Gastroesophageal sphincter (tissue), 4 donors: Measurements from ENCODE around the gene UMOD. TPM values are rescaled to one million over a fixed set of nuclear protein-coding genes. Genes with fewer than 3 reads are reported as not detected.
"Not testable (repeated sequence)": the region's sequence is repeated elsewhere in the genome, so short reads cannot be mapped to it uniquely, and the experiment has no call there.

Source experiments
- ATAC-seq: fragments of 150-250 bp; one replicate; pipeline ENCODE4 v1.9.1; 2016; ENCODE audit warnings: mild to moderate bottlenecking, moderate library complexity
- H3K27ac ChIP-seq, 4 donors: fragments of 200-600 bp; sonication (generic) in 3 of 4; 1 replicate in 3 of 4; 2 replicates in 1 of 4; pipeline ENCODE4 v1.5.1; 2016 to 2019
- H3K27me3 ChIP-seq: fragments of 200-600 bp; sonication (generic); one replicate; pipeline ENCODE4 v1.5.1; 2019
- H3K36me3 ChIP-seq, 2 donors: fragments of 200-600 bp; sonication (generic); one replicate each; pipeline ENCODE4 v1.5.1; 2019; ENCODE audit warnings: control low read depth in 1 of 2
- H3K4me1 ChIP-seq, 3 donors: fragments of 200-600 bp; sonication (generic); 1 replicate in 2 of 3; 2 replicates in 1 of 3; pipeline ENCODE4 v1.5.1; 2016 to 2019; ENCODE audit warnings: control low read depth in 2 of 3
- H3K4me3 ChIP-seq, 2 donors: fragments of 200-600 bp; sonication (generic); one replicate each; pipeline ENCODE4 v1.5.1; 2019; ENCODE audit warnings: mild to moderate bottlenecking in 1 of 2, moderate library complexity in 1 of 2
- H3K9me3 ChIP-seq, 3 donors: fragments of 200-600 bp; sonication (generic); one replicate each; pipeline ENCODE4 v1.5.1; 2017 to 2019; ENCODE audit warnings: control low read depth in 2 of 3
- EP300 ChIP-seq: sonication (generic); formaldehyde crosslinking; IDR thresholded peaks from one replicate; pipeline ENCODE4 v1.6.1; 2017; ENCODE audit warnings: antibody characterized with exemption, mild to moderate bottlenecking
- POLR2A ChIP-seq, 2 donors: fragments of 450-650 bp; IDR thresholded peaks; one replicate each; pipeline ENCODE4 v1.6.1; 2017; ENCODE audit warnings: antibody characterized with exemption in 2 of 2, mild to moderate bottlenecking in 2 of 2, moderate library complexity in 1 of 2
- POLR2AphosphoS5 ChIP-seq: sonication (generic); formaldehyde crosslinking; IDR thresholded peaks from one replicate; pipeline ENCODE4 v1.6.1; 2017; ENCODE audit warnings: antibody characterized with exemption
- WGBS, 2 donors: methylation state at CpG; one replicate each; pipeline ENCODE4 v1.1.5; 2018; ENCODE audit warnings: low coverage in 1 of 2; 5-methylcytosine and 5-hydroxymethylcytosine counted together
- total RNA-seq, 4 donors: library from RNA; depleted of rRNA; stranded (reverse); fragments of >200 nt; gene quantifications; one replicate each; pipeline ENCODE4 v1.1.0, GENCODE V29; 2016
- TF ChIP-seq, protein P1 (sequence below), 4 experiments: fragments of 200-600 bp in 2 of 4; fragments of 450-650 bp in 2 of 4; sonication (generic) in 1 of 4; IDR thresholded peaks; one replicate each; pipeline ENCODE4 v1.5.1; 2017 to 2019; ENCODE audit warnings: antibody characterized with exemption in 4 of 4, mild to moderate bottlenecking in 2 of 4, moderate library complexity in 2 of 4

The UMOD gene
- total RNA-seq, 4 donors from 2014 or later, result not detected

DNA sequence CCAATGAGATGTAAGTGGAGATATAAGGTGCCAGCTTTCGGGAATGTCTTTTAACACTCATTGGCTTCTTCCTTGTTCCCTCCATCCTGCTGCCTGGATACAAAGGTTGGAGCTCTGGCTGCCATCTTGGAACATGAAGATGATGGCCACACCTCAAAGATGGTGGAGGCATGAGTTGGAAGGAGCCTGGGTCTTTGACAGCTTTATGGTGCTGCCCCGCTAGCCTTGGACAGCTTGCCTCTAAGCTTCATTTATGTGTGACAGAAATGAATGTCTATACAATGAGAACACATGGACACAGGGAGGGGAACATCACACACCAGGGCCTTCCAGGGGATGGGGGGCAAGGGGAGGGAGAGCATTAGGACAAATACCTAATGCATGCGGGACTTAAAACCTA, 38.8 kb downstream of the UMOD start:
- H3K36me3 ChIP-seq, result no peaks in the 10 kb centered on the region
- no peaks in the 10 kb centered on the region for H3K9me3 ChIP-seq
- H3K27me3 ChIP-seq, result peaks cover 12% of the 10 kb centered on the region
- H3K4me1 ChIP-seq, result no peaks in the 10 kb centered on the region
- no peak for TF ChIP-seq POLR2AphosphoS5
- TF ChIP-seq EP300, result no peak
- TF ChIP-seq POLR2A (IDR thresholded peaks at IDR 0.05), result no peak
- TF ChIP-seq, protein P1, sequence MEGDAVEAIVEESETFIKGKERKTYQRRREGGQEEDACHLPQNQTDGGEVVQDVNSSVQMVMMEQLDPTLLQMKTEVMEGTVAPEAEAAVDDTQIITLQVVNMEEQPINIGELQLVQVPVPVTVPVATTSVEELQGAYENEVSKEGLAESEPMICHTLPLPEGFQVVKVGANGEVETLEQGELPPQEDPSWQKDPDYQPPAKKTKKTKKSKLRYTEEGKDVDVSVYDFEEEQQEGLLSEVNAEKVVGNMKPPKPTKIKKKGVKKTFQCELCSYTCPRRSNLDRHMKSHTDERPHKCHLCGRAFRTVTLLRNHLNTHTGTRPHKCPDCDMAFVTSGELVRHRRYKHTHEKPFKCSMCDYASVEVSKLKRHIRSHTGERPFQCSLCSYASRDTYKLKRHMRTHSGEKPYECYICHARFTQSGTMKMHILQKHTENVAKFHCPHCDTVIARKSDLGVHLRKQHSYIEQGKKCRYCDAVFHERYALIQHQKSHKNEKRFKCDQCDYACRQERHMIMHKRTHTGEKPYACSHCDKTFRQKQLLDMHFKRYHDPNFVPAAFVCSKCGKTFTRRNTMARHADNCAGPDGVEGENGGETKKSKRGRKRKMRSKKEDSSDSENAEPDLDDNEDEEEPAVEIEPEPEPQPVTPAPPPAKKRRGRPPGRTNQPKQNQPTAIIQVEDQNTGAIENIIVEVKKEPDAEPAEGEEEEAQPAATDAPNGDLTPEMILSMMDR (IDR thresholded peaks at IDR 0.05), result no peak
- WGBS, 2 donors, result 85 to 91% methylated on average over 2 to 3 of the region's 3 CpGs
- no peak overlapping the region for H3K4me3 ChIP-seq
- no peak for ATAC-seq
- H3K27ac ChIP-seq, result no peak overlapping the region

DNA sequence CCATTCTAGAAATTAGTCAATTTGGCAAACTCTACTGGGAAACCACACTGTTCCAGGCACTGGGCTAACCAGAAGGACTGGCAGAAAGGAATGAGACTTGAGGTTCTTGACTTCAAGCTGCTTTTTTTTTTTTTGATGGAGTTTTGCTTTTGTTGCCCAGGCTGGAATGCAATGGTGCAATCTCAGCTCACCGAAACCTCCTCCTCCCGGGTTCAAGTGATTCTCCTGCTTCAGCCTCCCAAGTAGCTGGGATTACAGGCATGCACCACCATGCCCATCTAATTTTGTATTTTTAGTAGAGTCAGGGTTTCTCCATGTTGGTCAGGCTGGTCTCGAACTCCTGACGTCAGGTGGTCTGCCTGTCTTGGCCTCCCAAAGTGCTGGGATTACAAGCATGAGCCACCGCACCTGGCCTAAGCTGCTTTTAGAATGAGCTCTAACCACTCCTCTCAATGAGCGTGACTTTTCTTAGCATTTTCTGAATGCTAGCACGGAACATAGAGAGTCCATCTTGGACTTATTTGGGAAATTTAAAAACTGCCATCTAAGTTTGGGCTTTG, 39.9 kb downstream of the UMOD start:
- WGBS, 2 donors, result 90 to 100% methylated on average over 3 to 7 of the region's 7 CpGs
- H3K4me1 ChIP-seq, H3K9me3 ChIP-seq, ATAC-seq, H3K27ac ChIP-seq, H3K4me3 ChIP-seq, H3K36me3 ChIP-seq: not testable (repeated sequence)
- peaks cover 12% of the 10 kb centered on the region for H3K27me3 ChIP-seq

DNA sequence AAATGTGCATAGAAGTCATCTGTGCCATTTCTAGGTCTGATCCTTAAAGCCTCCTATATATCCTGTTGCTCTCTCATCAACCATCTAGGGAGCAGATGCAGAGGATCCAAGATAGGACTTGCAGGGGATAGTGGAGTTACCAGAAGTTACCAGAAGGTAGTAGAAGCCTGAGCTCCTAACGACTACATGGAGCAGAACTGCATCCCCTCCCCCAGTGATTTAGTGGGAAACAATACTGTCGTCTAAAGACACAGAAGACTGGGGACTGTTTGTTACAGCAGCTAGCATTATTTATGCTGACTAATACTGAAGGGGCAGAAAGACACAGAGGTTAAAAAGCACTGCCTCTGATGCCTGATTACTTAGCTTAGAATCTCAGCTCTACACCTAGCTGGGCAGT, 41.0 kb downstream of the UMOD start:
- Histone ChIP-seq H3K4me3 (no peak overlapping the region), H3K27ac (no peak overlapping the region), H3K4me1 (no peaks in the 10 kb centered on the region), H3K36me3 (no peaks in the 10 kb centered on the region), H3K9me3 (no peaks in the 10 kb centered on the region), H3K27me3 (peaks cover 11% of the 10 kb centered on the region)
- TF ChIP-seq, protein P1 (IDR thresholded peaks at IDR 0.05), result no peak
- TF ChIP-seq POLR2AphosphoS5 (no peak), EP300 (no peak), POLR2A (IDR thresholded peaks at IDR 0.05) (no peak)
- no peak for ATAC-seq
- 55 to 60% methylated on average over 2 of the region's 2 CpGs for WGBS, 2 donors

DNA sequence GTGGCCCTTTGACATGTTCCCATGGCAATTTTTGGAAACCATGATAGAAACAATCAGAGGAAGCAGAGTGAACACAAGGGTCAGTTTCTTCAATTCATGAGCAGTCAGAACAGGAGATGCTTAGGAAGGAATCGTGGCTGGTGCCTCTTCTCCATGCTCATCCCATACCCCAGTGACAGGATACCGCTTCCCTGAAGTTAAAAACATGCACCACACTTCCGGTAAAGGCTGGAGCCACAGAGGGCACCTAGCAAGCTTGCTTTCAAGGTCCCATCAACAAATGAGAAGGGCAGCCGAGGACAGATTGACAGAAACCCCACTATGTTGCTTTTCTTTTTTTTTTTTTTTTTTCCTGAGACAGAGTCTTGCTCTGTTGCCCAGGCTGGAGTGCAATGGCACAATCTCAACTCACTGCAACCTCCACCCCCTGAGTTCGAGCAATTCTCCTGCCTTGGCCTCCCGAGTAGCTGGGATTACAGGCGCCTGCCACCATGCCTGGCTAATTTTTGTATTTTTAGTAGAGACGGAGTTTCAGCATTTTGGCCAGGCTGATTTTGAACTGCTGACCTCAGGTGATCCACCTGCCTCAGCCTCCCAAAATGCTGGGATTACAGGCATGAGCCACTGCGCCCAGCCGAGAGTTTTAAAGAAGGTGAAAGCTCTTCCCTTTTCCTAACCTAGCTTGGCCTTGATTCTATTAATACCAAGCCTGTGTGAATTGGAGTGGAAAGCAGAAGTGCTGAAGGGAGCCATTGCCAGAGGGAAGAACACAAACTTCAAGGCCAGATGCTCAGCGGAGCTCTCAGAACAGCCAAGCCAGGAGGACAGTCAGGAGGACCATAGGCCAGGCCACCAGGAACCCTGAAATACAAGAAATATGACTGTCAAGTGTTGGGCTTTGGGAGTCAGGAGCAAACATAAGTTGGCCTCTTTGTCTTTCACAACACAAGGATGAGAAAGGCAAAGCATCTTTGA, 41.8 kb downstream of the UMOD start:
- no peak for ATAC-seq
- Histone ChIP-seq H3K9me3 (no peaks in the 10 kb centered on the region), H3K36me3 (no peaks in the 10 kb centered on the region), H3K27me3 (peaks cover 11% of the 10 kb centered on the region), H3K4me1 (no peaks in the 10 kb centered on the region), H3K27ac (no peak overlapping the region), H3K4me3 (no peak overlapping the region)
- TF ChIP-seq POLR2A (IDR thresholded peaks at IDR 0.05), result no peak
- TF ChIP-seq EP300, result no peak
- TF ChIP-seq POLR2AphosphoS5, result no peak
- 76 to 78% methylated on average over 7 to 8 of the region's 11 CpGs for WGBS, 2 donors

DNA sequence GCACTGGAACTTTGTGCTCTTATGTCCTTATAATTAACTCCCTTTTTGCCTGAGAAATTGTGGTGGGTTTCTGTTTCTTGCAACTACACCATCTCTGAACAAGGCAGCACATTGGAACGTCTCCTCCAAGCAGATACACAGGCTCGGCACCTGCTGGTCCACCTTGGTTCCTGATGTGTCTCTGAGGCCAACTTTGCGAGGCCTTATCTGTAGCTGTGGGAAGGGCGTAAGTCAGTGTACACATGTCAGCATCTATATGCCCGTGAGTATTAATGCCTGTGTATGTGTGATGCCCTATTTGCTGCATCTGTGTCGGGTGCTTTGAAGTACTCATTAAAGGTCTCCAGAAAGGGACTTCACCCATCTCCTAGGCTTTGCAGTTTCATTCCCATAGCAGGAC, 42.7 kb downstream of the UMOD start:
- no peaks in the 10 kb centered on the region for H3K4me1 ChIP-seq
- 90% methylated on average over 3 of the region's 6 CpGs; no CpG with 5 or more reads in 1 of the 2 donors for WGBS, 2 donors
- TF ChIP-seq EP300 (no peak), POLR2AphosphoS5 (no peak), POLR2A (IDR thresholded peaks at IDR 0.05) (no peak)
- TF ChIP-seq, protein P1 (IDR thresholded peaks at IDR 0.05), result no peak
- no peaks in the 10 kb centered on the region for H3K9me3 ChIP-seq
- no peak overlapping the region for H3K4me3 ChIP-seq
- H3K27me3 ChIP-seq, result peaks cover 11% of the 10 kb centered on the region
- ATAC-seq, result no peak
- H3K36me3 ChIP-seq, result no peaks in the 10 kb centered on the region
- H3K27ac ChIP-seq, result no peak overlapping the region
